HG02852 (cell line): ENCODE measurements around the gene THBS1.

Experiments used
- ATAC-seq: cut with Tn5 transposase; IDR thresholded peaks from one replicate; pipeline ENCODE4 v1.9.1; 2021; ENCODE audit warnings: mild to moderate bottlenecking, moderate library complexity; ENCODE audit not compliant: unreplicated experiment

The THBS1 gene

GRCh38 chr15:39627451-39628143 lies 46.7 kb downstream of the THBS1 start:
- ATAC-seq: no peak

GRCh38 chr15:39628144-39628508 lies 47.2 kb downstream of the THBS1 start:
- ATAC-seq: no peak

GRCh38 chr15:39628546-39629257 lies 47.8 kb downstream of the THBS1 start:
- ATAC-seq: no peak

- ATAC-seq: no peak
These were observed 48.5 kb downstream of the THBS1 start for GRCh38 chr15:39629371-39629770.

- ATAC-seq: no peak
These were observed 49.0 kb downstream of the THBS1 start for GRCh38 chr15:39629906-39630305.

GRCh38 chr15:39631357-39631756 lies 50.5 kb downstream of the THBS1 start:
- no peak for ATAC-seq

- ATAC-seq: no peak
These were observed 57.2 kb downstream of the THBS1 start for GRCh38 chr15:39638041-39638440.

- ATAC-seq: no peak
These were observed 58.2 kb downstream of the THBS1 start for GRCh38 chr15:39639037-39639436.

- ATAC-seq: no peak
These were observed 59.8 kb downstream of the THBS1 start for GRCh38 chr15:39640665-39641064.

- ATAC-seq: no peak
These were observed 60.5 kb downstream of the THBS1 start for GRCh38 chr15:39641191-39641889.

- no peak for ATAC-seq
These were observed 61.2 kb downstream of the THBS1 start for GRCh38 chr15:39642011-39642640.

GRCh38 chr15:39643727-39644126 lies 62.8 kb downstream of the THBS1 start:
- ATAC-seq: no peak

- no peak for ATAC-seq
These were observed 63.3 kb downstream of the THBS1 start for GRCh38 chr15:39644136-39644535.

GRCh38 chr15:39645138-39645975 lies 64.5 kb downstream of the THBS1 start:
- ATAC-seq: no peak

- ATAC-seq: no peak
These were observed 65.0 kb downstream of the THBS1 start for GRCh38 chr15:39645976-39646257.

GRCh38 chr15:39646425-39646824 lies 65.5 kb downstream of the THBS1 start:
- no peak for ATAC-seq
